ENCODE measurements around the gene PPIC.

- TF ChIP-seq CTCF (IDR thresholded peaks at IDR 0.05; ENCODE audit: poor library complexity) (no peak), EZH2phosphoT487 (IDR thresholded peaks at IDR 0.05; ENCODE audit: low read depth, severe bottlenecking, unreplicated experiment) (no peak)
These were observed 51.4 kb downstream of the PPIC start for GRCh38 chr5:122985006-122985700.
